Lung microvascular endothelial cell (primary cell): Measurements from ENCODE around the gene WASF2. TPM values are rescaled to one million over a fixed set of nuclear protein-coding genes. Genes with fewer than 3 reads are reported as not detected.
"Not testable (repeated sequence)": the region's sequence is repeated elsewhere in the genome, so short reads cannot be mapped to it uniquely, and the experiment has no call there.

Source experiments
- DNase-seq, 2 donors: peaks; one replicate each; pipeline versions ENCODE4 v3.0.0 to v3.0.0-alpha.2; 2010; ENCODE audit warnings: low read depth in 2 of 2
- total RNA-seq: library from RNA; depleted of rRNA; stranded (reverse); fragments of >200 nt; gene quantifications from 2 replicates; pipeline ENCODE4 v1.2.1, GENCODE V29; 2014

WASF2 gene
- total RNA-seq, 1 donor from 2014 or later = 34.7 TPM

GRCh38 chr1:27521861-27522431, 32.0 kb upstream of the WASF2 start:
- DNase-seq = no peak

- DNase-seq = no peak
These were observed 31.4 kb upstream of the WASF2 start for GRCh38 chr1:27521336-27521831.

- no peak for DNase-seq
These were observed 30.7 kb upstream of the WASF2 start for GRCh38 chr1:27520651-27521050.

GRCh38 chr1:27519331-27520258, 29.6 kb upstream of the WASF2 start:
- DNase-seq = no peak

GRCh38 chr1:27518808-27519207, 28.8 kb upstream of the WASF2 start:
- no peak for DNase-seq

GRCh38 chr1:27517907-27518718, 28.1 kb upstream of the WASF2 start:
- DNase-seq = no peak

GRCh38 chr1:27517301-27517700, 27.3 kb upstream of the WASF2 start:
- DNase-seq = no peak

GRCh38 chr1:27515626-27516025, 25.7 kb upstream of the WASF2 start:
- DNase-seq = no peak

- DNase-seq = no peak
These were observed 24.0 kb upstream of the WASF2 start for GRCh38 chr1:27513958-27514357.

GRCh38 chr1:27513528-27513927, 23.6 kb upstream of the WASF2 start:
- peak in 1 of 2 donors; percentile 27 for DNase-seq

- no peak for DNase-seq
These were observed 19.4 kb upstream of the WASF2 start for GRCh38 chr1:27509127-27510080.

GRCh38 chr1:27507960-27508665, 18.1 kb upstream of the WASF2 start:
- DNase-seq = no peak

GRCh38 chr1:27506703-27507102, 16.7 kb upstream of the WASF2 start:
- DNase-seq = no peak

GRCh38 chr1:27505420-27505680, 15.4 kb upstream of the WASF2 start:
- no peak for DNase-seq

- peak; percentile 35 to 54 for DNase-seq
These were observed 14.8 kb upstream of the WASF2 start for GRCh38 chr1:27504588-27505419.

GRCh38 chr1:27503844-27504587, 14.0 kb upstream of the WASF2 start:
- DNase-seq = no peak

- no peak for DNase-seq
These were observed 13.1 kb upstream of the WASF2 start for GRCh38 chr1:27503033-27503432.

- DNase-seq = not testable (repeated sequence)
These were observed 11.2 kb upstream of the WASF2 start for GRCh38 chr1:27501159-27501558.

GRCh38 chr1:27499142-27499541, 9.2 kb upstream of the WASF2 start:
- DNase-seq = no peak
